Hippocampal formation (tissue), 2 donors: ENCODE measurements around the gene OR13H1.
"Not testable (repeated sequence)": the region's sequence is repeated elsewhere in the genome, so short reads cannot be mapped to it uniquely, and the experiment has no call there.

Experiments
- DNase-seq, 2 donors: peaks; one replicate each; lab custom pipeline; 2025; lab: John Stamatoyannopoulos, UW

The OR13H1 gene

GRCh38 chrX:131543774-131544173 lies at the start of gene OR13H1:
Gene OR13H1 (plus strand): TSS chrX:131544074. CDS start chrX:131544074, 0 bp downstream.
- no peak for DNase-seq

GRCh38 chrX:131501556-131501955 lies 42.3 kb upstream of the OR13H1 start:
- DNase-seq: not testable (repeated sequence)

GRCh38 chrX:131513159-131513914 lies 30.5 kb upstream of the OR13H1 start:
- no peak for DNase-seq

- DNase-seq: no peak
Observed at GRCh38 chrX:131521824-131522223, 22.1 kb upstream of the OR13H1 start.

GRCh38 chrX:131544218-131544617 lies 344 bp downstream of the OR13H1 start:
- no peak for DNase-seq

- no peak for DNase-seq
Observed at GRCh38 chrX:131549011-131549410, 5.1 kb downstream of the OR13H1 start.

GRCh38 chrX:131552453-131552852 lies 8.6 kb downstream of the OR13H1 start:
- DNase-seq: not testable (repeated sequence)

- DNase-seq: no peak
Observed at GRCh38 chrX:131558562-131558961, 14.7 kb downstream of the OR13H1 start.

GRCh38 chrX:131564553-131565229 lies 20.8 kb downstream of the OR13H1 start:
- no peak for DNase-seq

- DNase-seq: no peak
Observed at GRCh38 chrX:131565909-131566308, 22.0 kb downstream of the OR13H1 start.

GRCh38 chrX:131571348-131571747 lies 27.5 kb downstream of the OR13H1 start:
- no peak for DNase-seq

GRCh38 chrX:131572372-131573014 lies 28.6 kb downstream of the OR13H1 start:
- DNase-seq: no peak

GRCh38 chrX:131577413-131577812 lies 33.5 kb downstream of the OR13H1 start:
- DNase-seq: no peak

- no peak for DNase-seq
Observed at GRCh38 chrX:131577999-131578734, 34.3 kb downstream of the OR13H1 start.

- not testable (repeated sequence) for DNase-seq
Observed at GRCh38 chrX:131578735-131579367, 35.0 kb downstream of the OR13H1 start.

- DNase-seq: no peak
Observed at GRCh38 chrX:131588995-131589394, 45.1 kb downstream of the OR13H1 start.
